Measurements from ENCODE around the gene TMEM52.
"Not testable (repeated sequence)": the region's sequence is repeated elsewhere in the genome, so short reads cannot be mapped to it uniquely, and the experiment has no call there.

TMEM52 gene

DNA sequence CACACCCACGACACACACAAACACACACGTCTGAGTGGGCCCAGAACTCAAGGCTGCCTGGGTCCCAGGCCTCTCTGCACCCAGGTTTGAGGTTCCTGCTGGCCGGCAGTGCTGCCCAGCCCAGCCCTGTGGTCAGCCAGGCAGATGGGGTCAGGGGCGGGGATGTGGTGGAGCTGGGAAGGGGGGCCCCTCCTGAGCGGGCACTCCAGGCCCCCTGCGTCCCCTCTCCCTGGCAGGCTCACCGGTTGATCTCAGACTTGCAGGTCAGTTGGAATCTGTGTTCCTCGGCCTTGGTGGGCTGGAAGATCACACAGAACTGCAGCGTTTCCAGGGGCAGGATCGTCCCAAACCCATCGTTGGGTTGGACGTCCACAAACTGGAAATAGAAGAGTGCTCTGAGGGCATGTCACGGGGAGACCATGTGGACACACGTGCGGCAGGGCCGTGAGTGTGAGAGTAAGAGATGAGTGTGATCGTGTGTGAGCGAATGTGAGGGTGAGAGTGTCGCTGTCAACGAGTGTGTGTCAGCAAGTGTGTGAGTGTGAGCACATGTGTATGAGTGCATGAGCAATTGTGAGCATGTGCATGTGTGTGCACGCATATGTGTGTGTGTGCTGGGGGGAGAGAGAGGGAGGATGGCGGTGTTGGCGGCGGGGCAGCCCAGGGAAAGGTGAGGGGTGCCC, 19.7 kb upstream of the TMEM52 start:
- no peak overlapping the region for H3K4me3 ChIP-seq (ENCODE audit: extremely low read depth, insufficient read depth, low read length, poor library complexity, severe bottlenecking)
- H3K36me3 ChIP-seq (ENCODE audit: control insufficient read depth, insufficient read depth, low read length), result no peaks in the 10 kb centered on the region
- H3K9me3 ChIP-seq (ENCODE audit: control insufficient read depth, low read length), result peaks cover 3% of the 10 kb centered on the region
- WGBS, 2 experiments (ENCODE audit: insufficient coverage in 2 of 2), result 93 to 95% methylated on average over 23 to 24 of the region's 24 CpGs
- H3K27ac ChIP-seq (ENCODE audit: low read depth, low read length, severe bottlenecking), result no peak overlapping the region
- H3K4me1 ChIP-seq (ENCODE audit: control insufficient read depth, insufficient read depth, low read length, poor library complexity, severe bottlenecking), result no peaks in the 10 kb centered on the region

GRCh38 chr1:1938276-1938573, 19.1 kb upstream of the TMEM52 start:
- no peak overlapping the region for H3K4me3 ChIP-seq (ENCODE audit: extremely low read depth, insufficient read depth, low read length, poor library complexity, severe bottlenecking)
- H3K9me3 ChIP-seq (ENCODE audit: control insufficient read depth, low read length), result peaks cover 3% of the 10 kb centered on the region
- H3K27ac ChIP-seq (ENCODE audit: low read depth, low read length, severe bottlenecking), result no peak overlapping the region
- H3K4me1 ChIP-seq (ENCODE audit: control insufficient read depth, insufficient read depth, low read length, poor library complexity, severe bottlenecking), result no peaks in the 10 kb centered on the region
- WGBS, 2 experiments (ENCODE audit: insufficient coverage in 2 of 2), result 75 to 81% methylated on average over 6 of the region's 6 CpGs
- H3K36me3 ChIP-seq (ENCODE audit: control insufficient read depth, insufficient read depth, low read length), result no peaks in the 10 kb centered on the region

GRCh38 chr1:1937549-1938275, 18.6 kb upstream of the TMEM52 start:
- peaks cover 3% of the 10 kb centered on the region for H3K9me3 ChIP-seq (ENCODE audit: control insufficient read depth, low read length)
- no peak overlapping the region for H3K4me3 ChIP-seq (ENCODE audit: extremely low read depth, insufficient read depth, low read length, poor library complexity, severe bottlenecking)
- no peak overlapping the region for H3K27ac ChIP-seq (ENCODE audit: low read depth, low read length, severe bottlenecking)
- H3K4me1 ChIP-seq (ENCODE audit: control insufficient read depth, insufficient read depth, low read length, poor library complexity, severe bottlenecking), result no peaks in the 10 kb centered on the region
- no peaks in the 10 kb centered on the region for H3K36me3 ChIP-seq (ENCODE audit: control insufficient read depth, insufficient read depth, low read length)
- WGBS, 2 experiments (ENCODE audit: insufficient coverage in 2 of 2), result 82 to 86% methylated on average over 13 to 16 of the region's 16 CpGs

DNA sequence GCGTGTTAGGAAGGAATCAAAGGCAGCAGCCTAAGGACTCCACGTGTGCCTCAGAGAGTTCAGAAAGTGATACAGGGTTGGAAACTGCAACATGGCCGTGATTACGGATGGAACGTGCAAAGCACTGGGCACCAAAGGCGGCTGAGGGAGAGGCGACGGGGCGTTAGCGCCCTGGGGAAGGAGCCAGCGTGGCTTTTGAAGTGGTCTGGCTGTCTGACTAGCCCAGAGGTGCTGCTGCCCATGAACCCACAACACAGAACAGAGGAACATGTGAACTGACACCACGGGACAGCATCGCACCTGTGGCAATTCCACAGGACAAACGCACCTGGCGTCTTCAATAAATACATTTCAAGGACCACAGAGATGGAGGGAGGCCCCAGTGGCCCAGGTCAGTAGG, 18.0 kb upstream of the TMEM52 start:
- H3K27ac ChIP-seq (ENCODE audit: low read depth, low read length, severe bottlenecking), result no peak overlapping the region
- no peaks in the 10 kb centered on the region for H3K4me1 ChIP-seq (ENCODE audit: control insufficient read depth, insufficient read depth, low read length, poor library complexity, severe bottlenecking)
- WGBS, 2 experiments (ENCODE audit: insufficient coverage in 2 of 2), result 90% methylated on average over 15 of the region's 15 CpGs
- no peak overlapping the region for H3K4me3 ChIP-seq (ENCODE audit: extremely low read depth, insufficient read depth, low read length, poor library complexity, severe bottlenecking)
- peaks cover 3% of the 10 kb centered on the region for H3K9me3 ChIP-seq (ENCODE audit: control insufficient read depth, low read length)
- H3K36me3 ChIP-seq (ENCODE audit: control insufficient read depth, insufficient read depth, low read length), result no peaks in the 10 kb centered on the region

- H3K9me3 ChIP-seq (ENCODE audit: control insufficient read depth, low read length); H3K4me3 ChIP-seq (ENCODE audit: extremely low read depth, insufficient read depth, low read length, poor library complexity, severe bottlenecking); H3K27ac ChIP-seq (ENCODE audit: low read depth, low read length, severe bottlenecking); H3K4me1 ChIP-seq (ENCODE audit: control insufficient read depth, insufficient read depth, low read length, poor library complexity, severe bottlenecking); H3K36me3 ChIP-seq (ENCODE audit: control insufficient read depth, insufficient read depth, low read length): not testable (repeated sequence)
- WGBS, 2 experiments (ENCODE audit: insufficient coverage in 2 of 2), result 92 to 96% methylated on average over 12 to 13 of the region's 21 CpGs
These were observed 15.8 kb upstream of the TMEM52 start for GRCh38 chr1:1934848-1935247.

DNA sequence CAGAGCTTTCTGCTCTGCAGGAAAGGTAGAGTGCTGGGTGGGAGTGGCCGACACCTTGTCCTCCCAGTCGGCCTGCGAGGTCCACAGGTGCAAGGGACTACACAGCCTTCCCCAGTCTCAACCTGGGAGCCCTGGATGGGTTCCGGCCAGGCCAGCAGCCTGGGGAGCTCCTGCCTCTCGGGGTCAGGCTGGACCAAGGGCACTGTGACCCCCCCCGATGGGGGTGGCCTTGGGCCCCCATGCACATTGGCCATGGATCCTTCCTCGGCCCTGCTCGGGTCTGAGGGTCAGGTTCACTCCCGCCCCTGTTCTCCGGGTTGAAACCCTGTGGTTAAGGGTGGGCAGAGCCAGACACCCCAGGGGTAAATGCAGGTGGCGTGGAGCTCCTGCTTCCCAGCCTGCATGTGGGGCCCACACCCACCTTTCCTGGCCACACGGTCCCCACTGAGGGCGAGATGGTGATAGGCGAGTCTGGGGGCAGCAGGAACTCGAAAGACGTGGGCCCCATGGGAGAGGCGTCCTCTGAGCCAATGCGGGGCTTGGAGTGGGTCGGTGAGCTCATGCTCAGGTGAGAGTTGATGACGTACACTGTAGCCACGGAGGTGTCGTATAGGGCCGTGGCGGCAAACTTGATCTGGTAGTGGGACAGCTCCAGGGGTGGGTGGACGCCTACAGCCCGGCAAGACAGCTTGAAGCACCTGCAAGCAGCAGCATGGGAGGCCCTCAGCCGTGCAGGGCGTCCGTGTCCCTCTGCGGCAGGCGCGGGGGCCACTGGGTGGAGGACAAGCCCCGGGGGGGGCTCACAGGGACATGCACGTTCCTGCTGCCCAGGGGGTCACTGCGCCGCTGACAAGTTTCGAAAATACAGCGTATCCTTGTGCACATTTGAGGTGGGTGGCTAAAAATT, 10.8 kb upstream of the TMEM52 start:
- Histone ChIP-seq H3K36me3 (ENCODE audit: control insufficient read depth, insufficient read depth, low read length) (no peaks in the 10 kb centered on the region), H3K4me3 (ENCODE audit: extremely low read depth, insufficient read depth, low read length, poor library complexity, severe bottlenecking) (no peak overlapping the region), H3K9me3 (ENCODE audit: control insufficient read depth, low read length) (peaks cover 3% of the 10 kb centered on the region), H3K27ac (ENCODE audit: low read depth, low read length, severe bottlenecking) (no peak overlapping the region), H3K4me1 (ENCODE audit: control insufficient read depth, insufficient read depth, low read length, poor library complexity, severe bottlenecking) (no peaks in the 10 kb centered on the region)
- 85 to 90% methylated on average over 33 to 38 of the region's 38 CpGs for WGBS, 2 experiments (ENCODE audit: insufficient coverage in 2 of 2)

DNA sequence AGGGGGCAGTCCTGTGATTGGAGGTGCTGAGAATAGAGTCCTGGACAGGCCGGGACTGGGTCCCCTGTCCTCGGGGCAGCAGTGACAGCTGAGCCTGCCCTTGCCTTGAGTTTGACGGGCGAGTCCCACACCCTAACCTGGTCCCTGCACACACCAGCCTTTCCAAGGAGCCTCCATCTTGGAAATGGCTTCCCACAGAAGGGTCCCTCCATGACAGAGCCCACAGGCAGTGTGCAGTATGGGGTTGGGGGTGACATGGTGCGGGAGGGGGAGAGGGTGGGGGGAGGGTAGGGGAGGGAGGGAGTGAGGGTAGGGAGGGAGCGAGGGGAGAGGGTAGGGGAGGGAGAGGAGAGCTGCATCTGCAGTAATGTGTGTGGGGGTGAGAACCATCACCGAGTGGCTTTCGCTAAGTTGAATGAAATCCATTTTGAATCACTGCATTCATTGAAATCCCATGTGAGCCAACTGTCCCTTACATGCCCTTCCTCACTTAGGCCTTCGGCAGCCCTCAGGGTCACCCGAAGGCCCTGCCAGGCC, 10.1 kb upstream of the TMEM52 start:
- 76 to 81% methylated on average over 4 to 6 of the region's 10 CpGs for WGBS, 2 experiments (ENCODE audit: insufficient coverage in 2 of 2)
- Histone ChIP-seq H3K36me3 (ENCODE audit: control insufficient read depth, insufficient read depth, low read length) (no peaks in the 10 kb centered on the region), H3K27ac (ENCODE audit: low read depth, low read length, severe bottlenecking) (no peak overlapping the region), H3K9me3 (ENCODE audit: control insufficient read depth, low read length) (peaks cover 2% of the 10 kb centered on the region), H3K4me1 (ENCODE audit: control insufficient read depth, insufficient read depth, low read length, poor library complexity, severe bottlenecking) (no peaks in the 10 kb centered on the region), H3K4me3 (ENCODE audit: extremely low read depth, insufficient read depth, low read length, poor library complexity, severe bottlenecking) (no peak overlapping the region)

GRCh38 chr1:1928231-1929101, 9.4 kb upstream of the TMEM52 start:
- H3K9me3 ChIP-seq (ENCODE audit: control insufficient read depth, low read length), result no peaks in the 10 kb centered on the region
- no peak overlapping the region for H3K27ac ChIP-seq (ENCODE audit: low read depth, low read length, severe bottlenecking)
- no peaks in the 10 kb centered on the region for H3K4me1 ChIP-seq (ENCODE audit: control insufficient read depth, insufficient read depth, low read length, poor library complexity, severe bottlenecking)
- H3K36me3 ChIP-seq (ENCODE audit: control insufficient read depth, insufficient read depth, low read length), result no peaks in the 10 kb centered on the region
- H3K4me3 ChIP-seq (ENCODE audit: extremely low read depth, insufficient read depth, low read length, poor library complexity, severe bottlenecking), result no peak overlapping the region
- 87 to 90% methylated on average over 22 to 27 of the region's 34 CpGs for WGBS, 2 experiments (ENCODE audit: insufficient coverage in 2 of 2)

DNA sequence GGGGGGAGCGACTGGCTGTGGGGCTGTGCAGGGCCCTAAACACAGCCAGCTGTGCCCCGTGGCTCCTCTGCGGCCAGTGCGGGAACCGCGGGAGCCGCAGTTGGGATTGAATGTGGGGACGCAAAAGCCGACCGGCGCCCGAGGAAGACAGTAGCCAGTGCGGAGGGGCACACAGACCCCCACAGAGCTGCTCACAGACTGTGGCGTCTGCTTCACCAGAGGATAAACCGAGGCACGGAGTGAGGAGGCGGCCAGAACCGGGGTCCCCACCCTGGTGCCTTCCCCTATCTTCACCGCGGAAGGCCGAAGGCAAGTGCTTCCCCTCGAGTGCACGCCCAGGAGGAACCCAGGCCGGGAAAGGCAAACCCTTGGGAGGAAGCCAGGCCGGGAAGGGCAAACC, 8.7 kb upstream of the TMEM52 start:
- no peak overlapping the region for H3K4me3 ChIP-seq (ENCODE audit: extremely low read depth, insufficient read depth, low read length, poor library complexity, severe bottlenecking)
- no peaks in the 10 kb centered on the region for H3K4me1 ChIP-seq (ENCODE audit: control insufficient read depth, insufficient read depth, low read length, poor library complexity, severe bottlenecking)
- no peaks in the 10 kb centered on the region for H3K36me3 ChIP-seq (ENCODE audit: control insufficient read depth, insufficient read depth, low read length)
- 90 to 91% methylated on average over 18 to 23 of the region's 25 CpGs for WGBS, 2 experiments (ENCODE audit: insufficient coverage in 2 of 2)
- no peaks in the 10 kb centered on the region for H3K9me3 ChIP-seq (ENCODE audit: control insufficient read depth, low read length)
- no peak overlapping the region for H3K27ac ChIP-seq (ENCODE audit: low read depth, low read length, severe bottlenecking)

All from mesodermal cell (in vitro differentiated cells).